ENCODE data around the gene CDH13. TPM values are rescaled to one million over a fixed set of nuclear protein-coding genes. Genes with fewer than 3 reads are reported as not detected.

Gene CDH13
- total and polyA plus RNA-seq, 10 of the 15 experiments (the other 5 are each of a cell fraction or from before 2014, with no cell fraction given) = under 0.01 to 0.05 TPM; not detected in 8

DNA sequence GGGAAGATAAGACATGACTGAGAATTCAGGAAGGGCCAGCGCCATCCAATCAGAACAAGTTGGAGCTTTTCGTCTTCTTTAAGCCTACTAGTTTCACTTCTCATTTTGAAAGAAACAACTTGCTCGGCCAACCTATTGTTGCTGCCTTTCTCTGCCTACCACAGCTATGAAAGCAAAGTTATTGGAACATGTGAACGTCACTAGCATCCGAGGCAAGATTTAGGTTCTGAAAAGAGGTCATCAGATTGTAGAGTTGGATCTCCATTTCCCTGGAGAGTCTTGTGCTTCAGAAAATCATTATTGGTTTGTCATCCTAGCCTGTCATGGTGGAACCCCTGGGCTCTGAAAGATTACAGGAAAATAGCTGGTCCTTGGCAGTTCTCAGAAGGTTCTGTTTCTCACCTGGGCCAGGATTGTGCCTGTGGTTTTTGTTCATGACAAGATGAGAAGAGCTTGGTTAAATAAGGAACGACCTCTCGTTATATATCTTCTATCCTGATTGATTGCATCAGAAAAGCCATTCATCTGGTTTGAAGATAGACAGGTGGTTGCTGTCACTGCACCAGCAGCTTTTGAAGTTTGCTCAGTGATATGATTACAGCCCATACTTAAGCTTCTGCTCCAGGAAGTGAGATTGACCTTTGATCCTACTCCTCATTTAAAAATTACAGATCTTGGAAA lies 25.3 kb downstream of the CDH13 start (continued):
- TF ChIP-seq, protein P1, sequence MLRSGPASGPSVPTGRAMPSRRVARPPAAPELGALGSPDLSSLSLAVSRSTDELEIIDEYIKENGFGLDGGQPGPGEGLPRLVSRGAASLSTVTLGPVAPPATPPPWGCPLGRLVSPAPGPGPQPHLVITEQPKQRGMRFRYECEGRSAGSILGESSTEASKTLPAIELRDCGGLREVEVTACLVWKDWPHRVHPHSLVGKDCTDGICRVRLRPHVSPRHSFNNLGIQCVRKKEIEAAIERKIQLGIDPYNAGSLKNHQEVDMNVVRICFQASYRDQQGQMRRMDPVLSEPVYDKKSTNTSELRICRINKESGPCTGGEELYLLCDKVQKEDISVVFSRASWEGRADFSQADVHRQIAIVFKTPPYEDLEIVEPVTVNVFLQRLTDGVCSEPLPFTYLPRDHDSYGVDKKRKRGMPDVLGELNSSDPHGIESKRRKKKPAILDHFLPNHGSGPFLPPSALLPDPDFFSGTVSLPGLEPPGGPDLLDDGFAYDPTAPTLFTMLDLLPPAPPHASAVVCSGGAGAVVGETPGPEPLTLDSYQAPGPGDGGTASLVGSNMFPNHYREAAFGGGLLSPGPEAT (IDR thresholded peaks at IDR 0.05; ENCODE audit: low read depth) = 0 out of 2 replicates have a peak, but pooled peaks have one; percentile 34
- TF ChIP-seq JUNB (IDR thresholded peaks at IDR 0.05) (no peak; the same call in 1 of the 2 replicates), MEF2A (IDR thresholded peaks at IDR 0.05; ENCODE audit: insufficient read depth, low read depth, low read length) (0 out of 2 replicates have a peak, but pooled peaks have one; percentile 16), SMARCA5 (IDR thresholded peaks at IDR 0.05) (peak; percentile 65; the same call in 1 of the 2 replicates), CHD2 (IDR thresholded peaks at IDR 0.05; ENCODE audit: borderline replicate concordance, low read depth, low read length) (no peak)
- TF ChIP-seq, protein P2, sequence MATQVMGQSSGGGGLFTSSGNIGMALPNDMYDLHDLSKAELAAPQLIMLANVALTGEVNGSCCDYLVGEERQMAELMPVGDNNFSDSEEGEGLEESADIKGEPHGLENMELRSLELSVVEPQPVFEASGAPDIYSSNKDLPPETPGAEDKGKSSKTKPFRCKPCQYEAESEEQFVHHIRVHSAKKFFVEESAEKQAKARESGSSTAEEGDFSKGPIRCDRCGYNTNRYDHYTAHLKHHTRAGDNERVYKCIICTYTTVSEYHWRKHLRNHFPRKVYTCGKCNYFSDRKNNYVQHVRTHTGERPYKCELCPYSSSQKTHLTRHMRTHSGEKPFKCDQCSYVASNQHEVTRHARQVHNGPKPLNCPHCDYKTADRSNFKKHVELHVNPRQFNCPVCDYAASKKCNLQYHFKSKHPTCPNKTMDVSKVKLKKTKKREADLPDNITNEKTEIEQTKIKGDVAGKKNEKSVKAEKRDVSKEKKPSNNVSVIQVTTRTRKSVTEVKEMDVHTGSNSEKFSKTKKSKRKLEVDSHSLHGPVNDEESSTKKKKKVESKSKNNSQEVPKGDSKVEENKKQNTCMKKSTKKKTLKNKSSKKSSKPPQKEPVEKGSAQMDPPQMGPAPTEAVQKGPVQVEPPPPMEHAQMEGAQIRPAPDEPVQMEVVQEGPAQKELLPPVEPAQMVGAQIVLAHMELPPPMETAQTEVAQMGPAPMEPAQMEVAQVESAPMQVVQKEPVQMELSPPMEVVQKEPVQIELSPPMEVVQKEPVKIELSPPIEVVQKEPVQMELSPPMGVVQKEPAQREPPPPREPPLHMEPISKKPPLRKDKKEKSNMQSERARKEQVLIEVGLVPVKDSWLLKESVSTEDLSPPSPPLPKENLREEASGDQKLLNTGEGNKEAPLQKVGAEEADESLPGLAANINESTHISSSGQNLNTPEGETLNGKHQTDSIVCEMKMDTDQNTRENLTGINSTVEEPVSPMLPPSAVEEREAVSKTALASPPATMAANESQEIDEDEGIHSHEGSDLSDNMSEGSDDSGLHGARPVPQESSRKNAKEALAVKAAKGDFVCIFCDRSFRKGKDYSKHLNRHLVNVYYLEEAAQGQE (IDR thresholded peaks at IDR 0.05; ENCODE audit: low read depth, low read length) = no peak
